Measurements from ENCODE around the gene FHAD1.

GRCh38 chr1:15257309-15257708, 10.3 kb downstream of the FHAD1 start:
- TF ChIP-seq MYC (IDR thresholded peaks at IDR 0.05; ENCODE audit: insufficient read depth, insufficient read length, insufficient replicate concordance, low read length, severe bottlenecking) (no peak), JUNB (IDR thresholded peaks at IDR 0.05) (no peak), PML (IDR thresholded peaks at IDR 0.05; ENCODE audit: low read length) (no peak), NKRF (conservative IDR thresholded peaks at IDR 0.05) (no peak), HDAC2 (IDR thresholded peaks at IDR 0.05) (no peak), TCF12 (IDR thresholded peaks at IDR 0.05; ENCODE audit: low read depth, low read length) (no peak), FOS (IDR thresholded peaks at IDR 0.05; ENCODE audit: borderline replicate concordance, extremely low read depth, insufficient read length) (no peak), MAX (IDR thresholded peaks at IDR 0.05; ENCODE audit: low read depth, low read length) (no peak), CTCF (IDR thresholded peaks at IDR 0.05 in 2 of 3, conservative IDR thresholded peaks at IDR 0.05 in 1 of 3; ENCODE audit: control insufficient read depth in 2 of 3, extremely low read depth in 1 of 3, insufficient read depth in 1 of 3, low read depth in 3 of 3, low read length in 3 of 3) (no peak), ZBTB33 (IDR thresholded peaks at IDR 0.05) (no peak), POLR2AphosphoS5 (IDR thresholded peaks at IDR 0.05; ENCODE audit: low read length) (no peak), RAD21 (IDR thresholded peaks at IDR 0.05; ENCODE audit: insufficient read depth, low read depth, low read length) (no peak), SMARCA5 (IDR thresholded peaks at IDR 0.05) (no peak), BCL3 (IDR thresholded peaks at IDR 0.05; ENCODE audit: borderline replicate concordance, insufficient read depth, low read depth, low read length, poor library complexity, severe bottlenecking) (no peak)
